ENCODE measurements around the gene ZBTB39. TPM values are rescaled to one million over a fixed set of nuclear protein-coding genes. Genes with fewer than 3 reads are reported as not detected.

Gene ZBTB39
- total RNA-seq, 1 experiment from 2014 or later: 5.2 TPM

DNA sequence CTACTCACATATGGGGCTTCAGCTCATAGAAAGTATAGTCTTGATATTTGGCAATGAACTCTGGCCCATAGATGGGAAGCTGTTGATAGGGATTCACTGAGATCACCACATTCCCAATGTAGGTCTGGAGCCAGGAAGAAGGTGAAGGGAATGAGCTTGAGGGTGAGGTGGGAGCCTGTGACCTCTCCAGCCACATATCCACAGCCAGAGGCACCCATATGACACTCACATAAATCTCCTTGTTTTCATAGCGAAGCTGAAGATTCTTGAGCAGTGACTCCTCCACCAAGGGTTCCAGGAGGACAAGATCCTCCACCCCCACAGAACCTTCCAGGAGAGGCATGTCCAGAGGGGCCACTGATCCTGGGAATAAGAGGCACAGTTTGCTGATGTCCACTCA is 41.6 kb upstream of the ZBTB39 start:
- Mint-ChIP-seq H3K27me3 (ENCODE audit: insufficient read depth, unreplicated experiment) (peaks cover 28% of the 10 kb centered on the region), H3K4me3 (ENCODE audit: unreplicated experiment) (no peak overlapping the region), H3K36me3 (ENCODE audit: insufficient read depth, unreplicated experiment) (no peaks in the 10 kb centered on the region), H3K4me1 (ENCODE audit: insufficient read depth, unreplicated experiment) (no peaks in the 10 kb centered on the region), H3K27ac (ENCODE audit: low read depth, unreplicated experiment) (no peak overlapping the region), H3K9me3 (ENCODE audit: unreplicated experiment) (no peaks in the 10 kb centered on the region)
- TF ChIP-seq, protein P1, sequence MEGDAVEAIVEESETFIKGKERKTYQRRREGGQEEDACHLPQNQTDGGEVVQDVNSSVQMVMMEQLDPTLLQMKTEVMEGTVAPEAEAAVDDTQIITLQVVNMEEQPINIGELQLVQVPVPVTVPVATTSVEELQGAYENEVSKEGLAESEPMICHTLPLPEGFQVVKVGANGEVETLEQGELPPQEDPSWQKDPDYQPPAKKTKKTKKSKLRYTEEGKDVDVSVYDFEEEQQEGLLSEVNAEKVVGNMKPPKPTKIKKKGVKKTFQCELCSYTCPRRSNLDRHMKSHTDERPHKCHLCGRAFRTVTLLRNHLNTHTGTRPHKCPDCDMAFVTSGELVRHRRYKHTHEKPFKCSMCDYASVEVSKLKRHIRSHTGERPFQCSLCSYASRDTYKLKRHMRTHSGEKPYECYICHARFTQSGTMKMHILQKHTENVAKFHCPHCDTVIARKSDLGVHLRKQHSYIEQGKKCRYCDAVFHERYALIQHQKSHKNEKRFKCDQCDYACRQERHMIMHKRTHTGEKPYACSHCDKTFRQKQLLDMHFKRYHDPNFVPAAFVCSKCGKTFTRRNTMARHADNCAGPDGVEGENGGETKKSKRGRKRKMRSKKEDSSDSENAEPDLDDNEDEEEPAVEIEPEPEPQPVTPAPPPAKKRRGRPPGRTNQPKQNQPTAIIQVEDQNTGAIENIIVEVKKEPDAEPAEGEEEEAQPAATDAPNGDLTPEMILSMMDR (IDR thresholded peaks at IDR 0.05; ENCODE audit: unreplicated experiment): no peak
- intact Hi-C loops (cut with micrococcal nuclease): no loop called here
- POLR2A ChIA-PET: interaction anchor here (0.8 kb wide), 1 partner anchor 17 kb away, joined by 3 read pairs; no protein-coding TSS in a partner anchor
- CTCF ChIA-PET: interaction anchor here (0.6 to 6.9 kb wide), 9 partner anchors 13 to 396 kb away, joined by 3 to 82 read pairs (median 4); partner anchors contain the start of gene ZBTB39
- no TSS peak for BruUV-seq (replicated peaks)
- no peak for DNase-seq (ENCODE audit: unreplicated experiment)

DNA sequence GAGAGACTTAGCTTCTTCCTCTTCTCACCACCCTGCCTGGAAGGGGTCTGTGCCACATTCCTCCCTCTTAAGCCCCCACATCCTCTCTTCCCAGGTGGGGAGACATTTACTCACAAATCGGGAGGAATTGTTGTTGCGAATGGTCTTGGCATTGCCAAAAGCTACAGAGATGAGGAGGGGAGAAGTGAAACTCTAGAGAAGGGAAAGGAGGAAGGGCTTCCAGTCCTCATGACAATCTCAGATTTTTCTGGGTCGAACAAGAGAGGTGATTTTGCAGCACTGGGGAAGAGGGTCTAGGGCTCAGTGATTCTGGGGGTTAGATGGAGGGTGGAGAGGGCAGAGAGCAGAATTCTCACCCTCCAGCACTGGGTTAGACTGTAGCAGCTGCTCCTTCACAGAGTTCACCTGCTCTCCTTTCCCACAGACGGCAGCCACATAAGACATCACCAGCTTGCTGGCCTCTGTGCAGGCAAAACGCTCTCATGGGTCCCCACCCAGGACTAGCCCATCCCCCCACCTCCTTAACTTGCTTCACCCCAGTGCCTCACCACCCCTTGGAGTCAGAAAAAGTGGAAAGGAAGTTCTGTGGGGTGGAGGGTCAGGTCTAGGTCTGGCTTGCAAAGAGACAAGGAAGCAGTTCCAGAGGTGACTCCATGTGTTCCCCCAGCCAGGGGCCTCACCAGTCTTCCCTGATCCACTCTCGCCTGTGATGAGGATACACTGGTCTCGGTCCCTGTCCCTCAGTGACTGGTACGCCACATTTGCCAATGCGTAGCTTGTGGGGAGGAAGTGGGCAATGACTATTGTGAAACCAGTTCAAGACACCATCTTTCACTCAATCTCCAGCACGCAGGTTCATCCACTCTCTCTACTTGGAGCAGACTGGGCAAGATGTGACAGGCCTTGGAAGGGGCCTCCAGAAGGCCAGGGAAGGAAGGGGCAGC is 40.9 kb upstream of the ZBTB39 start:
- Mint-ChIP-seq H3K36me3 (ENCODE audit: insufficient read depth, unreplicated experiment) (no peaks in the 10 kb centered on the region), H3K27ac (ENCODE audit: low read depth, unreplicated experiment) (no peak overlapping the region), H3K9me3 (ENCODE audit: unreplicated experiment) (no peaks in the 10 kb centered on the region), H3K4me1 (ENCODE audit: insufficient read depth, unreplicated experiment) (no peaks in the 10 kb centered on the region), H3K27me3 (ENCODE audit: insufficient read depth, unreplicated experiment) (peaks cover 28% of the 10 kb centered on the region), H3K4me3 (ENCODE audit: unreplicated experiment) (no peak overlapping the region)
- ChIA-PET POLR2A (interaction anchor here (0.7 kb wide), 1 partner anchor 56 kb away, joined by 3 read pairs; no protein-coding TSS in a partner anchor), CTCF (interaction anchor here (0.5 to 6.9 kb wide), 9 partner anchors 13 to 397 kb away, joined by 3 to 82 read pairs (median 4); no protein-coding TSS in a partner anchor)
- intact Hi-C loops (cut with micrococcal nuclease): no loop called here
- TF ChIP-seq, protein P1 (IDR thresholded peaks at IDR 0.05; ENCODE audit: unreplicated experiment): no peak
- DNase-seq (ENCODE audit: unreplicated experiment): no peak
- BruUV-seq (replicated peaks): no TSS peak

GRCh38 chr12:57046086-57046791 is 39.9 kb upstream of the ZBTB39 start:
- DNase-seq (ENCODE audit: unreplicated experiment): no peak
- no peaks in the 10 kb centered on the region for H3K4me1 Mint-ChIP-seq (ENCODE audit: insufficient read depth, unreplicated experiment)
- TF ChIP-seq, protein P1 (IDR thresholded peaks at IDR 0.05; ENCODE audit: unreplicated experiment): no peak
- BruUV-seq (replicated peaks): no TSS peak
- intact Hi-C loops (cut with micrococcal nuclease): no loop called here
- no peak overlapping the region for H3K4me3 Mint-ChIP-seq (ENCODE audit: unreplicated experiment)
- POLR2A ChIA-PET: interaction anchor here (0.7 kb wide), 1 partner anchor 57 kb away, joined by 3 read pairs; no protein-coding TSS in a partner anchor
- CTCF ChIA-PET: interaction anchor here (6.9 kb wide), 1 partner anchor 14 kb away, joined by 82 read pairs; no protein-coding TSS in a partner anchor
- no peaks in the 10 kb centered on the region for H3K9me3 Mint-ChIP-seq (ENCODE audit: unreplicated experiment)
- H3K36me3 Mint-ChIP-seq (ENCODE audit: insufficient read depth, unreplicated experiment): no peaks in the 10 kb centered on the region
- peaks cover 33% of the 10 kb centered on the region for H3K27me3 Mint-ChIP-seq (ENCODE audit: insufficient read depth, unreplicated experiment)
- no peak overlapping the region for H3K27ac Mint-ChIP-seq (ENCODE audit: low read depth, unreplicated experiment)

DNA sequence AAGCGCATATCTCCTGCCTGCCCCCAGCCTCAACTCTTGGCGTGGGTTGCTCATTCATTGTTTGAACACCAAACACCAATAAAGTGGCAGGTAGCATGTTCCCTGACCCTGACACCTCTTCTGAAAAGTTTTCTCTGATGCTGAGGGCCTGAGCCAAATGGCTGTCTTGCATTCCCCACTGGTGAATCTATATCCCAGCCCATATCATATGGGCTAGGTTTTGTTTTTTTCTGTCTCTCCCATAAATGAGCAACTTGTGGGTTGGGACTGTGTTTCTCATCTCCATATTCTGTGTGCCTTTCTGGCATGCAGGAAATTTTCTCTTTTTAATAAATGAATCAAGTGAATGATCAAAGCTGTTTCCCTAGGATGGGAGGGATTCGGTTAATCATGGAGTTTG is 38.5 kb upstream of the ZBTB39 start:
- Mint-ChIP-seq H3K36me3 (ENCODE audit: insufficient read depth, unreplicated experiment) (no peaks in the 10 kb centered on the region), H3K9me3 (ENCODE audit: unreplicated experiment) (no peaks in the 10 kb centered on the region), H3K27ac (ENCODE audit: low read depth, unreplicated experiment) (no peak overlapping the region), H3K4me1 (ENCODE audit: insufficient read depth, unreplicated experiment) (no peaks in the 10 kb centered on the region), H3K4me3 (ENCODE audit: unreplicated experiment) (no peak overlapping the region), H3K27me3 (ENCODE audit: insufficient read depth, unreplicated experiment) (peaks cover 46% of the 10 kb centered on the region)
- BruUV-seq (replicated peaks): no TSS peak
- ChIA-PET POLR2A (interaction anchor here (0.7 to 0.9 kb wide), 2 partner anchors 34 to 456 kb away, joined by 3 read pairs; no protein-coding TSS in a partner anchor), CTCF (interaction anchor here (1.6 kb wide), 1 partner anchor 36 kb away, joined by 5 read pairs; no protein-coding TSS in a partner anchor)
- intact Hi-C loops (cut with micrococcal nuclease): no loop called here
- no peak for DNase-seq (ENCODE audit: unreplicated experiment)
- TF ChIP-seq, protein P1 (IDR thresholded peaks at IDR 0.05; ENCODE audit: unreplicated experiment): no peak

Data from MCF 10A (cell line).